Hematopoietic multipotent progenitor cell treated with erythropoietin and hydrocortisone succinate and interleukin-3 and kit ligand, for 17 days (in vitro differentiated cells): ENCODE data around the gene ZC3HAV1.
"Not testable (repeated sequence)": the region's sequence is repeated elsewhere in the genome, so short reads cannot be mapped to it uniquely, and the experiment has no call there.

Source experiments
- DNase-seq: peaks from one replicate; pipeline ENCODE4 v3.0.0-alpha.2; 2015; ENCODE audit warnings: low spot score

The ZC3HAV1 gene

DNA sequence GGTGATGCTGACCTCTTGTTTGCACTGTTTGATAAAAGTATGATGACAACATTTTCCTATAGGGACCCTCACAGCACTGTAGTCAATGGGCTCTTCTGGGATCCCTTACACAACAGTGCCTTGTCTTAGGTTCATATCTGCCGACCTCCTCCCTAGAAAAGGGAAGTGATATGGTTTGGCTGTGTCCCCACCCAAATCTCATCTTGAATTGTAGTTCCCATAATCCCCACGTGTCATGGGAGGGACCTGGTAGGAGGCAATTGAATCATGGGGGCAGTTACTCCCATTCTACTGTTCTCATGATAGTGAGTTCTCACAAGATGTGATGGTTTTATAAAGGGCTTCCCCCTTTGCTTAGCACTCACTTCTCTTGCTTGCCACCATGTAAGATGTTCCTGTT is 23.1 kb downstream of the ZC3HAV1 start:
- DNase-seq: no peak

DNA sequence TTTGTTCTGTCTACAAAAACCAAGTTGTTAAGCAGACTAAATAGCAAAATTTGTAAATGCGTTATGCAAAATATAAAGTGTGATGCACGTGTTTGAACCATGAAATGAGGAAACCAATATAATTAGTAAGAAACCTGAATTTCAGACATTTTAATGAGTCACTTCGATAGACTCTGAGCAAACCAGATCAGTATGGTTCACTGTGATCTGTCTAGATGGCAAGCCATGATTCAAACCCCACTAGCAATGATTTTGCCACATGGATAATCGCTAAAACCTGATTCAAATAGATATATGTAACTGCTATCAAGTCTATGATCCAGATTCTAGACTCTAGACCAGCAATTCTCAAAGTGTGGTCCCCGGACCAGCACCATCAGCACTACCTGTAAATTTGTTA is 24.8 kb downstream of the ZC3HAV1 start:
- DNase-seq: no peak

DNA sequence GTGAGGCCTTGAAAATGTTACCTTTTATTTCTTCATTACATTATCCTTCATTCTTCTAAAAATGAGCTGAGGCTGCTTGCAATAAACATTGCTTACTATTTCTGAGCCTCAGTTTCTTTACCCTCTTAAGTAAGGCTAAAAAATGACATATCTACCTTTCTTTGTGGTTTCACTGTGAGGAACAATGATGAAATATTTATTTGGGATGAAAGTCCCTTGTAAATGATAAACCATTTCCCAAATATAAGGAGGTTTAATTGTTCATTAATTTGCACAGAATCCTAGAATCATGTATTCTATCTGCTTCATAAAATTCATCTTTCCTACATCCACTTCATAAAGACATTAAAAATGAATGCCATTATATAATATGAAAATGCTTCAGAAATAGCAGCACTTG is 27.9 kb downstream of the ZC3HAV1 start:
- DNase-seq: no peak

DNA sequence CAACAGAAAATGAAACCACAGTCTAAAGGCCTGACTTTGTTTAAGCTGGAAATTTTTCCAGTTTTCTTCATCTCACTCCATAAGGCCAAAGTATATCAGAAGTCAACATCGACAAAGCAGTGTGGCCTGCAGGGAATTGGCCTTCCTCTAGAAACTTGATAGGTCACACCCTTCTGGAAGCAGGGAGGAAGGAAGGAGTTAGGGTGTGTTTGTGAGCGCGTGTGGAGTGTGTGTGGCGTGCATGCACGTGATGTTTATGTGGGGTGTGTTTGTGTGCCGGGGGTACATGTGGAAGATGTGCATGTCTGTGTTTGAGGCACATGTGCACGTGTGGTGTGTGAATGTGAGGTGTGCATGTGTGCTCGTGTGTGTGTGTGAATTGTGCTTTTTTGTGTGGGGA is 28.6 kb downstream of the ZC3HAV1 start:
- DNase-seq: no peak

DNA sequence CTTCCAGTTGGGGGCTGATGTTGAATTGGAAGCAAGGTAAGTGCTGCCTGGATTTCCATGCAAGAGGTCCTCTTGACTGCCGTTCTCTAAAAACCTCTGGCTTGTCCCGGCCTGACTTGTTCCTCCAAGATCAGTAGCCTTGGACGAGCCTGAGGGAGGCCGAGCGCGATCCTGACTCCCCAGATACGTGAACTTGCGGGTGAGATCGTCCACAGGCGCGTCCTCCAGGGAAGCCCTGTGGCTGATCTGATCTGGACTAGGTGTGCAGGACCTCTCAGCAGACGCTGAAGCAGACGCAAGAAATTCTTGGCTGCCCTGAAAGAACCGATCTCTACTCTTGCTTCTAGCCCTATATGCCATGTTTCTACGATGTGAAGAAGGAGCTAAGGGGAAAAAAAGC is 29.7 kb downstream of the ZC3HAV1 start:
- no peak for DNase-seq

DNA sequence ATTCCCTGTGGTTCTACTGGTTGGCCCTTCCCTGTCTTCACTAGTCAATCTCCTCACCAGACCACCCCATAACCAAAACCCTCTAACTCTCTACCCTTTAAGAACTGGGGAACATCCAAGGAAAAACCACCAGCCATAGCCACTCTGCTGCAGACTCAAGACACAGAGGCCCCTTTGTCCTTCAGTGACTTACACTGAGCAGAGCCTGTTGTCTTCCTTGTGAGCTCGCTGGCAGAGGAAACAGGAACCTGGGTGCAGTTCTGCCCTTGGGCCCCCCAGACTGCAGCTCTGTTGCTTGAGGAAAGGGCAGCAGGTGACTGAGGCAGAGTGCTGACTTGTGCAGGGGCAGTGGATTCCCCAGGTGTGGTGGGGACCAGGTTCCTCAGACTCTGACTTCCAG is 30.6 kb downstream of the ZC3HAV1 start:
- DNase-seq: no peak

DNA sequence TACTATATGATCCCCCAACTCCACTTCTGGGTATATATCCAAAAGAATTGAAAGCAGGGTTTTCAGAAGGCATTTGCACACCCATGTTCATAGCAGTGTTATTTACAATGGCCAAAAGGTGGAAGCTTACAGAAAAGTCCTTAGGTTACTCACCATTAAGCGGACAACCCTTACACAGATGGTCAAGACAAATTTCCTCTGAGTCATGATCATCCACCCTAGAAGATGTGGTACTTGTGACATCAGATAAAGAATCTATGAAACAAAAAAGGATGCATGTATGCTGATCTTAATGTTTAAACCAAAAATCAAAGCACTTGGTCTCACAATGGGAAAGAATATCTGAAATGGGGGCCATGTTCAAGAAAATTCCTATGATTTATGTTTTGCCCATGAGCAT is 31.1 kb downstream of the ZC3HAV1 start:
- DNase-seq: no peak

DNA sequence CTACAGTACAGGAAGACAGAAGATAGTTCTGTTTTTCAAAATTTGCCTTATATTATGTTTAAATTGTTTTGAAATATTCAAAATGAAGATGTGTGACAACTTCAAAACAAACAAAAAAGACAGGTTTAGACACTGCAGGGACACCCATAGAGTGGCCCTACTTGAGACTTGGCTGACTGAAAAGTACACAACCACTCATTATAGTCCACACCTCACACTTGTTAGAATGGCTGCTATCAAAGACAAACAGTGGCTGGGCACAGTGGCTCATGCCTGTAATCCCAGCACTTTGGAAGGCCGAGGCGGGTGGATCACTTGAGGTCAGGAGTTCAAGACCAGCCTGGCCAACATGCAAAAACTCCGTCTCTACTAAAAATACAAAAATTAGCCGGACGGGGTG is 31.8 kb downstream of the ZC3HAV1 start:
- not testable (repeated sequence) for DNase-seq

DNA sequence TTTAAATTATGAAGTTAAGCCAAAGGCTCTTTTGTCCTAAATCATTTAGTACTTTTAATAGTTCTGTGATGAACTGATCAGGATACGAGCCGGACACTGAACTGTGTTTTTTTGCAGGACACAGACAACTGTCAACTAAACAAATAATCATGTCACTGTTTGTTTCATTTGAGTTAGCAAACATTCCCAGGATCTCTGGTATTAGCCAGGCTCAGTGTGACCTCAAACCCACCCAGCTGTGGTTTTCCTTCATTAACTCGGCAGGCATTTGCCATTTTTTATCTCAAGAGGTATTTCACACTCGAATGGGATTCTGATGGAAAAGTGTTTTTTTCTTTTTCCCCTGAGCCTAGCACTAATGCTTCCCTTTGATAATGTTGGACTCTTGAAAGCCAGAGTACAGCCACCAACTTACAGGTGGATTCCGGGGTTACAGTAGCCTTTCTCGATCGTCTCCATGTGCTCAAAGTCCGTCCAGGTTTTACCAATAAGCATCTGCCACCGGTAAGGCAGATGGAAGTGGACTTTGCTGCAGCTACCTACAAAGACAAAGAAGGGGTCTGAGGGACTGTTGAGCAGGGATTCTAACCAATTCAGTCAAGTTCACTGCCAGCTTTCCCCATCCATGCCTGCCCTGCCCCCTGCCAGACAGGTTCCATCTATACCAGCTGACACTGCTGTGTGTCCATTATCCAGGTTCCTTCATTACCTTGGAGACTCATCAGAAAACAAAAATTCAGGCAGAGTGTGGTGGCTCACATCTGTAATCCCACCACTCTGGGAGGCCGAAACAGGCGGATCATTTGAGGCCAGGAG is 33.4 kb downstream of the ZC3HAV1 start:
- DNase-seq: no peak

DNA sequence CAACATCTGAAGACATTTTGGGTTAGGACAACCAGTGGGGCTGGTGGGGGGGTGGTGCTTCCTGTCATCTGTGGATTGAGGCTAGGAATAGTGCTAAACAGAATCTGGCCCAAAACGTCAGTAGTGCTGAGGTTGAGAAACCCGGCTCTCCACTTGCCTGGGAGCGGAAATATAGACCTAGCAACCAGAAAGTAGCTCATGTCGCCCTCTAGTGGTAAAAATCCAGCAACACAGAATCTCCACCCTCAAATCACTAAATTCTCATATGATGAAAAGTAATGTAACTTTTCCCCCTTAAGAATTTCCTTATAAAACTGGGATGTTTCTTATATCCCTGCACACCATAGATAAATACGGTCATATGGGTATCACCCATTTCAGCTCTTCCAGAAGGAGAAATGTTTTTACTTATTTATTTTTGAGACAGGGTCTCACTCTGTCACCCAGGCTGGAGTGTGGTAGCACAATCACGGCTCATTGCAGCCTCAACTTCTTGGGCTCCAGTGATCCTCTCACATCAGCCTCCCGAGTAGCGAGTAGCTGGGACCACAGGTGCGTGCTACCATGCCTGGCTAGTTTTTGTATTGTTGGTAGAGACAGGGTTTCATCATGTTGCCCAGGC is 34.4 kb downstream of the ZC3HAV1 start:
- DNase-seq: peak; percentile 89

DNA sequence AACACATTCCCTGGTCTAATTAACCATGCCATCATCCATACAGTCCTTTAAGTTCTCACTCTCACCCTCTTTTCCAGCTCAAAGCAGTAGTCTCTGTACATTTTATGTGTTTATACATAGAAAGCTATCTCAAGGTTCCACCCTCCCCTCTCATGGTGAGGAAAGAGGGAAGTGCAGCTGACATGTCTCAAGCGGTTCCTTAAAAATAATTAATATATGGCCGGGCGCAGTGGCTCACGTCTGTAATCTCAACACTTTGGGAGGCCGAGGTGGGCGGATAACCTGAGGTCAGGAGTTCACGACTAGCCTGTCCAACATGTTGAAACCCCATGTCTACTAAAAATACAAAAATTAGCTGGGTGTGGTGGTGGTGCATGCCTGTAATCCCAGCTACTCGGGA is 36.7 kb downstream of the ZC3HAV1 start:
- no peak for DNase-seq

DNA sequence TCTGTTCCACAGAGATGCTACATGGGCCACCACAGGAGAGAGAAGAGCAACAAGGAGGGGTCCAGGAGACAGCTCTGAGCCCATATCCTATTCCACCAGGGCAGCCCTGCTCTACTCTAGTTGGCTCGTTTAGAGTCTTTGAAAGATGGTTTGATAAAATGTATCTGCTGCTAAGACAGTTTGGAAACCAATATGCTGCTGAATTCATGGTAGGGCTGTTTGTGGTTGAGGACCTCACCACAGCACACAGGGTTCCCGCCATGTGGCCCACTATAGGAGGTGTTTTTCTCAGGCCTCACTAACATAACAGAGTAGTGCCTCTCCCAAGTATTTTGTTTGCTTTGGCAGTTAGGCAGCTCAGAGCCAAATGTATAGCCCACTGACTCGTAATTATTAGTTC is 37.8 kb downstream of the ZC3HAV1 start:
- DNase-seq: no peak

DNA sequence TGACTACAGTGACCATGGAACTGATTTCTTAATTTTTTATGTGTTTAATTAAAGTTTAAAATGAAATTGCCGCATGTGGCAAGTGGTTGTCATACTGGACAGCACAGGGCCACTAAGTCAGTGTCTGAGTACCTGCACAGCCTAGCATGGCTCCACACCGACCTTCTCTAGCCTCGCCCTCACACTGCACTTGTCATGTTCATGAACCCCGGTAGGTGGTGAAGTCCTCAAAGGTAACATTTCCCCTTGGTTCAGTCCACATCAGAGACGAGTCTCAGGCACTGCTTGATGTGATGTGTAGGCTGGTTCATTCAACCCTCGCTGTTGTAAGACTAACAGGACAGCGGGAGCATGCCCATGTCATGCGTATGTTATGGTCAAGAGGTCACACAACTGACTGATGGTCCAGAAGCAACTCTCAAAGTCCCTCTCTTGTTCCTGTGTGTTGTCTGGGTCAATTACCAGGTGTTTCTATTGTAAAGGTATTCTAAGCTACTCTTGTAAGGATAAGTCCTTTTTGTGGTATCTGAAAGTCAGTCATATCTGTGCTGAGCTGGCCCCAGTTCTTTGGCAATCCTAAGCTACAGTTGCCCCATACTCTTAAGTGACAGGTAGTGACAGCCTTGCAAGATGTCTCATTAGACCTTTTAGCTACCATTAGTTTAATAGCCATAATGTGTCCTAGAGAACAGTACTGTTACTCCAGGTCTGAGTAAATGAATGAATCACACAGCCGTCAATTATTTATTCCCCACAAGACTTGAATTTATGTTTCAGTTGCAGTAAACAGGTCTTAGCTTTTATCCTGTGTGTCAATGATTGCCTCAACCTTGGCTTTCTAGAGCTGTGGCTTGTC is 40.7 kb downstream of the ZC3HAV1 start:
- DNase-seq: no peak

DNA sequence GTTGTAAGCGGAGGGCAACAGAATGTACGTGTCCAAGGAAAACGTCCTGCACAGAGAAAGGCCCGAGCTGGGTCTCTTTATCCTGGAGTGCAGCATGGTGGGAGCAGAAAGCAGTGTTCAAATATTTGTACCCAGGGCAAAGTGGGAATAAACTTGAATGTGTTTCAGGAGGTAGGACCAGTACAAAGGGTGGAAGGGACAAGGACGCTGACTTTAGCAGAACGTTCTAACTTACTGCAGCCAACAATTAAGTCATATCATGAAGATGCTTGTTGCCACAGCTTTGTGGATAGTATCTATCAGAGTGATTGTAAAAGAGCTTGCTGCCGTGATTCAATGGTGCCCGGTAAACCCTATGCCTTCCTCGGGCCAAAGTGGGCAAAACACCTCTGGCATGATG is 43.2 kb downstream of the ZC3HAV1 start:
- no peak for DNase-seq

DNA sequence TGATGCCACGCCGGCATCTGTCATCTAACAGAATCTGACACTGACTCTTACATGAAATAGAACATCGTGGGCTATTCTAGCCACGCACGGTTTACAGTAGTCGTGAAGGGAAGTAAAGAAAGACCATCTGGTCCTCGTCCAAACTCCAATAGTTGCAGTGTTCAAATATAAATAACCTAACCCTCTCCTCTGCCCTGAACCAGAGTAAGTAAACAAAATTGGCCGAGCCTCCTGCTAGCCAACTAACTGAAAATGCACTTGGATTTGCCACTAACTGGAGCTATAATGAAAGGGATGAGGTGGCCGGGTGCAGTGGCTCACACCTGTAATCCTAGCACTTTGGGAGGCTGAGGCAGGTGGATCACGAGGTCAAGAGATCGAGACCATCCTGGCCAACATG is 44.2 kb downstream of the ZC3HAV1 start:
- no peak for DNase-seq

DNA sequence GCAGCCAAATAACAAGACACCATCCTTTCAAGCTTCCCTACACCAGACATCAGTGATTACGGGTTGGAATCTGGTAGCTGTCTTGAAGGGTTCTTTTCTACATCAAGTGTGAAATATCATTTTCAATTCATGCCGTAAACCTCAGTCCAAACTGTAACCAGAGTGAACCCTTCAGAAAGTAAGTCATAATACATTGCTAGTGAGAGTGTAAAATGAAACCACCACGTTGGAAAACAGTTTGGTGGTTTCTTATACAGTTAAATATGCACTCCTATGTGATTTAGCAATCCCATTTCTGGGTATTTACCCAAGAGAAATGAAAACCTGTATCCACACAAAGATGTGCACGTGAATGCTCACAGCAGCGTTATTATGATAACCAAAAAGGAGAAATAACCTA is 48.1 kb downstream of the ZC3HAV1 start:
- DNase-seq: no peak

DNA sequence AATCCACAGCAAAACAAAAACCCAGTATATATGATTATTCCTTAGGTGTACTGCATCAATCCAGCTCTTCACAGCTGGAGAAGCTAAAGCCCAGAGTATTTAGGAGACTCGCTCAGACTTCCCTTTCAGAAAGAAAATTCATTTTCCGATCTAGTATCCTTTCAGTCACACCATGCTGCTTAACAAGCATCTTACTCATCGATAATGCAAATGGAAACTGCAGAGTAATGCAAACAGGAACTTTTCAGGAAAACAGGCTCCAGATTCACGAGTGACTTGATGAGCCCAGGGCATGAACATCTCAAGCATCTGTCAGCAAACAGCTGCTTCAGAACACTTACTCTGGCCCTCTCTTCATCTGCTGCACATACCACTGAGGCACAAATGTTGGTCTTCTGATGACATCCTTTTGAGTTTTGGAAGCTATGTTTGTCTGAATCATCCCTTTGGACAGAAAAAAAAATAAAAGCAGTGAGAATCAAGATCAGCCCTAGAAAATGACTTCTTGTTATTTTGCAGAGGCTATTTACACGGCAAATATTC is 48.8 kb downstream of the ZC3HAV1 start:
- DNase-seq: no peak

DNA sequence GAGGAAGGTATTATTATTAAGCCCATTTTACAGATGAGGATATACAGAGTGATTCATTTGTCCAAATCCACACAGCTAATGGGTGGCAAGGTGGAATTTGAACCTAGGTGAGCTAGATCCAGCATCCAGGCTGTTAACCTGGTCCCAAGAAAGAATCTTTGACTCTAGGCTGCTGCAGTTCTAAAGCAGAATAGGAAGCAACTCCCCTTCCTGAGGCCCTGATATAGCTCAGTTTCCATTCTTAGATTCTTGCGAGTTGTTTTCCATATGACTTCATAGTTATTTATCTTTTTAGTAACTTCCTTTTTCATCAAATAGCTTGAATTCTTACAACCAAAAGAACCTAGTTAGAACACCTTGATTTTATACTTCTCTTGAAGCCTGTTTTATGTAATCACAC is 49.6 kb downstream of the ZC3HAV1 start:
- no peak for DNase-seq

DNA sequence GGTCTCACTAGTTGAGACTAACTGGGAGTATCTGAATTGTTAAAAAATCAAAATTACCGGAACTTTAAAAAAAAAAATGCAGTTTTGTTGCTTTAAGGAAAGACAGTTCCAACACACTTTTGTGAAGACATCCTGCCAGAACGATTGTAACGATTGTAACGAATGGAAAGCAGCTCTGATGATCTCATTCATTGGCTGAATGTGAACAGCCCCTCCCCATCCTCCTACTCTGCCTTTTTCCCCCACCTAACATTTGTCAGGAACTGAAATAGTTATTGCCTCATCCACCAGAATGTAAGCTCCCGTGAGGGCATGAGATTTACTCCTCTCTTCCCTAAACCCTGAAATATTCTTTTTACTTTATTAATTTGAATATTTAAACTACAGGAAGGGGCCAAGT is 50.6 kb downstream of the ZC3HAV1 start:
- no peak for DNase-seq

DNA sequence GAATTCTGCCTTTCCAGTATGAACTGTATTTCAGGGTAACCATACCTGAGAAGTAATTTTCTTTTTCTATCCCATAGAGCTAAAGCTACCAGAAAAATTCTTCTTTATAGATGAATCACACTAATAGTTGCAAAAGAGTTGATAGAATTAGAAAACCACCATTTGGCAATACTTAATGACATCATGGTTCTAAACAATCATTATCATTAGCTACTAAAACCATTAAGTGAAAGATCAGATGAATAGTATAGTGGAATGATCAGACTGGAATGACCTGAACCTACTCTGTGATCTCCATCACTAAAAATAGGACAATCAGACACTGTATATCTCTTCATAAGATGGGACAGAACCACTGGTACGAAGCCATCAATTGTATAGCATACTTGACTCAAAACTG is 53.8 kb downstream of the ZC3HAV1 start:
- DNase-seq: no peak

DNA sequence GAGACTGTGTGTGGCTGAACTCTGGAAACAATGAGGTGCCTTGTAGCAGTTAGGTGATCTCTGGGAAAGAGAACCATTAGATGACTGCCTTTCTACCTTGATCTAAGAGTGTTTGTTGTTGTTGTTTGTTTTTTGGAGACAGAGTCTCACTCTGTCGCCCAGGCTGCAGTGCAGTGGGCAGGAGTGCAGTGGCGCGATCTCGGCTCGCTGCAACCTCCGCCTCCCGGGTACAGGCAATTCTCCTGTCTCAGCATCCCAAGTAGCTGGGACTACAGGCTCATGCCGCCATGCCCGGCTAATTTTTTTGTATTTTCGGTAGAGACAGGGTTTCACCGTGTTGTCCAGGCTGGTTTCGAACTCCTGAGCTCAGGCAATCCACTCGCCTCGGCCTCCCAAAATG is 54.9 kb downstream of the ZC3HAV1 start:
- not testable (repeated sequence) for DNase-seq

DNA sequence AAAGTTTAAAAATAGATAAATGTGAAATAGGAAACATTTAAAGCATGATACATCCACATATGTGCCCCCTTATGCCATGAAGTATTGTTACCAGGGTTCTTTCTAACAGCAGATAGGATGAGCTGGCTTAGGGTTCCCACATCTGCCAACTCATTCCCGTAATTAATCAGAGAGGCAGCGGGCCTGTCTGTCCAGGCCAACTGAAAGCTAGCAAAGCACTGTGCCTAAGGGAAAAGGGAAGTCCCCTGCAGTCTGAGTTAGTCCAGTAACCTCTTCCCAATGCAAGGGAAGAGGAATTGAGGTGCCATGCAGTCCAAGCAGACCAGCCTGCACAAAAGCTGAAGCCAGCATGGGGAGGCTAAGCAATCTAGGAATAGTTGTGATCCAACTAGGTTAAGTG is 55.4 kb downstream of the ZC3HAV1 start:
- DNase-seq: no peak

DNA sequence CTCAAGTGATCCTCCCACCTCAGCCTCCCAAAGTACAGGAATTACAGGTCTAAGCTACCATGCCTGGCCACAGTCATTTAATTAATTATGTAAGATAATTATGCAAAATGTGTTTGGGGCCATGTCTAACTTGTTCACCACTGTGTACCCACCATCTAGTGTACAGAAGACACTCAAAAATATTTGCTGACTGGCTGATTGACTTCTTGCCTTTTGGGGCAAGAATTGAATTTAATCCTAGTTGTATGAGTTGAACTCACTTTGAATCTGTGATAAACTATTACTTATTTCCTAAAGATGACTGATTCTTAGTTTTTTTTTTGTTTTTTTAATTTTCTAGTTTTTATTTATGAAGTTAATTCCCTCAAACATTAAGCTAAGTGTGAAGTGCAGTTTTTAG is 57.9 kb downstream of the ZC3HAV1 start:
- no peak for DNase-seq
